Fibroblast of skin of left biceps (primary cell): ENCODE measurements around the gene CCDC33.

Source experiments
- DNase-seq, 2 experiments: peaks; one replicate each; pipeline ENCODE4 v3.0.0-alpha.2; 2013; ENCODE audit warnings: low read depth in 2 of 2

The CCDC33 gene

DNA sequence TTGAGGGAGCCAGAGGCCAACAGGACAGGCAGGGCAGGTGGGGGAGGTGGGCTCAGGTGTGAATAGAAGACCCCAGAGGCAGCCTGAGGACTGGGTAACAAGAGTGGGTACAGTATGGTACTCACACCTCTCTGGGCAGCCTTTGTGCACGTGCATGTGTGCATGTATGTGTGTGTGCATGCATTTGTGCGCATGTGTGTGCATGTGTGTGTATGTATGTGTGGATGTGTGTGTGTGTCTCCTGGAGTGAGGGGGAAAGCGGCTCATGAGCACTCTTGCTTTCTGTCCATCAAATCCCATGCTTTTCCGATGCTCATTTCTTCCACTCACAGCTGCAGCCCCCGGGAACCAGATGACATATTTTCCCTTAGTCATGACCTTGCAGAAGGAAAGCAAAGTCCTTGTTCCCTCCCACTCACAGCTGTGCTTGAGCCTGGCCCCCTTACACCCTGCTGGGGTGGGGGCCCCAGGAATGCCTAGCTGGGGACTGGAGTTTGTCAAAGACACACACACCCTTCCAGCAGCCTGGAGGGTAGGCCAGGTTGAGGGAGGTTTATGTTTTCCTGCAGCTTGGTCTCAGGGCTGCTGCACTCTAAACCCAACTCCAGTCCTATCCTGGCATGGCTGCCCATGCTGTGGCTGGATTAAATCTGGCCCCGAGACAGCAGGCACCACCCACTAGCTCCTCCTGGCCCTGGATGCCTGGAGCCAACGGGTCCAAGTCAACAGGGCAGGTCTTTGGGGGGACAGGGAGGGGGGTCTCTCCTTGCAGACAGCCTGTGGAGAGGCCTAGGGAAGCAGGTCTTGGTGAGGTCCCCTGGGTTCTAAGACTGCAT is 22.5 kb downstream of the CCDC33 start:
- no peak for DNase-seq

DNA sequence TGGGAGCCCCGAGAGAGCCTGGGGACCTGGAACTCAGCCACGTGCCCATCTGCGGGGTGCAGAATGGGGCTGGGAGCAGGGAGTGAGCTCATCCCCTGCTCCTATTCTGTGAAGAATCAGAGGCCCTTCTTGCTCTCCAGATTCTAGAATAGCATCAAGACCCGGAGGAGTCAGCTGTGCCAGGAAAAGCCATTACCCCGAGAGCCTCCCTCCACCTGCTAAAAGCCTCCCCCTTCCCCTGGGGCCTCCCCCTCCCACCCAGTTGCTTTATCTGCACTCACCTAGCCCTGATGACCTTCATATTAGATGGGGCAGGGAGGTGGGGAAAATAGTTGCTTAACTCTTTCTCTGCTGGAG is 23.1 kb downstream of the CCDC33 start:
- DNase-seq: no peak

DNA sequence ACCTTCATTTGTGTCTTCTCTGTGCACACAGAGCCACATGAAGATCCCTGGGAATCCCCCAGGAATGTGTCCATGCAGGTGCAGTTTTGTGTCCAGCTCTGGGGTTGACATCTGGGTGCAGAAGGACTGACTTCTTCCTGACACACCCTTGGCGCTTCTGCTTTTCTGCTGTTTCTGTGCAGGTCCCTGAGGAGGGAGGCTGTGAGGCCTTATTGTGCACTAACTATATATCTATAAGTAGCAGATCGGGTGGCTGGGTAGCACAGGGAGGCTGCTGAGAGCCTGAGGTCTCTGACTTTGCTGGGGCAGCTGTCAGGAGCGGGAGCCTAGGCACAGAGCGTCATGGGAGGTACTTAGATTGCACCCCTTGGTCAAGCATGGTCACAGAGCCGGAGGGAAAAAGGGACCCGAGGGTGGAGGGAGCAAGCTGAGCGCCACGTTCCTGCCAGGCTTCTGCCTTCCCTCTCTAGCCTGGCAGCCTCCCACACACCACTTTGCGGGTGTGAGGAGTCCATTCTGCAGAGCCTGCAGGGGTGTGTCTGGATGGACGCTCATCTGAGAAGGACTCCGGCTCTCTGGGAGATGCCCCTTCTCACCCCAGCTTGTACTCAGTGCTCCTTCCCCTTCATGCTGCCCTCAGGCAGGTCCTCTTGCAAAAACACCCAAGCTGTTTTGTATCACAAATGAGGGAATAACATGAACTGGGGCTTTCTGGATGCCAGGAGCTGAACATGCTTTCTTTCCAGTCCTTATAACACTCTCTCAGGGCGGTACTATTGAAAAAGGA is 23.9 kb downstream of the CCDC33 start:
- no peak for DNase-seq

DNA sequence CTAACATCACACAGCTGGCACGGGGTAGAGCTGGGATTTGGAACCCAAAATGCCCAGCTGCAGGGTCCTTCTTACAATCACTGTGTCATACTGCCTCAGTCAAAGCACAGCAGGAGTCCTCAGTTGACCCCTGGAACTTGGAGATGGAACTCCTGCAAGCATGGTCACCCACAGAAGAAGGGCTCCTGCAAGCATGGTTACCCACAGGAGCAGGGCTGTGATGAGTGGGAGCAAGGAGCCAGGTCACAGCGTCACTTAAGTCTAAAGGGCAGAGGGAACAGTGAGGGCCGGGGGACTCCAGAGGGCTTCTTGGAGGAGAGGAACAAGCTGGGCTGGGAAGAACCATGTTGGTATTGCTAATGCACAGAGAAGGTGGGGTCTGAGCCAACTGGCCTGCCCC is 24.9 kb downstream of the CCDC33 start:
- DNase-seq: no peak

DNA sequence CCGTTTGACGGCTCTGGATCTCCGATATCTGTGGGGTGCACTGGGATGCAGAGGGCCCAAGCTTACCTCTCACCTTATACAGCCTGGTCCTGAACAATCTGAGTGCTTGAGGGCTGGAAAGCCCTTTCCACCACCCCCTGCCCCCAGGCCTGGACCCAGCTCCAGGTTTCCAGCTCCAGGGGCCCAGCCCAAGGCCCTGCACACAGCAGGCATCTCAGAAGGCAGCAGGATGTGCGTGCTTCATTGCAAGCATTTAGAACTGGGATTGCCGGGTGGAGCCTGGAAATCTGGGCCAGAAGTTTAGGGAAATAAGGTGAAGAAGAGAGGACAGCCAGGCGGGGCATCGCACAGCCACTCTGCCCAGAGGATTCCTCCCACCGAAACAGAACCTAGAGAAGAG is 25.6 kb downstream of the CCDC33 start:
- DNase-seq: no peak

DNA sequence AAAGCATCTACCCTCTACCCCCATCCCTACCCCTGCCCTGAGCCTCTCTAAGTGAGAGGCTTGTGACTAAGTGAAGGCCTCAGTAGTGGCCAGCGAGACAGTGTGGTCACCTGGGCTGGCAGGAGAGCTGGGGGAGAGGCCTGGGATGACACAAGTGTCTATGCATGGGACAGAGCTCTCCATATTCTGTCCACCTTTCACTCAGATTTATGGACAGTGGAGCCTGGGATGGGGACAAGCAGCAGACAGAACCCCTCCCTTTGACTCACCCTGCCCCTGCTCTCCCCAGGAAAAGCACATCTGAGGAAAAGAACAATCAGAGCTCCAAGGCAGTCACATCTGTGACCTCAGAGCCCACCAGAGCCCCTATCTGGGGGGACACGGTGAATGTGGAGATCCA is 26.0 kb downstream of the CCDC33 start:
- DNase-seq: no peak

DNA sequence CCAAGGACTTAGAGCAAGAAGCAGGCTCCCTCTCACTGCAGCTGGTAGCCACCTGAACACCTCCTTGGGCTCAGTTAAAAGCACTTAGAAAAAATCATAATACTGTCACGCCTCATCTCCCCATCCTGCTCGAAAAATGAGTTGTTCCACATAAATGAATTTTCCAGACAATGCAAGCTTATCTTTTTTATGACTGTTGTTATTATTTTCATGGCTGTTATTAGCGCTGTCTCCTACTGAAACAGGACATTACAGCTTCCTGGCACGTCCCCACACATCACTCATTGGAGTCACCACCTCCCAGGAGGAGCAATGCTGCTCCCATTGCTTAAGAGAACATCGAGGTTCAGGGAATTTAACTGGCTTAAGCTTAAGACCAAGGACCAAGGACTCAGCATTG is 26.5 kb downstream of the CCDC33 start:
- DNase-seq: no peak

DNA sequence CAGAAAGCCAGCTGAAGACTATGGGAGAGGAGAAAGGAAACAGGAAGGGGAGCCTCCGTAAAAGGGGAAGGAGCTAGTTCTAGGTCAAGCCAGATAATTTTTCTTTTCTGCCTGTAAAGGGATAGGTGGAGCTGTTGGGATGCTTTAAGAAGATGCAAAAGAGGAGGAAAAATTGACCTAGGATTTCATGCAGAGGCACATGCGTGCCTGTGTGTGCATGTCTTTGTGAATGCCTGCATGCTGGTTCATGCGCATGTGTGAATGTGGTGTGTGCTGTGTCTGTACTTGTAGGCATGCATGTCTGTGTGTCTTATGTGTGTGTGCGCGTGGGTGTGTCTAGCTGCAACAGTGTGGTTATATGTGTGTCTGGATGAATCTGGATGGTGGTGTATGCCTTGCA is 27.3 kb downstream of the CCDC33 start:
- DNase-seq: no peak

DNA sequence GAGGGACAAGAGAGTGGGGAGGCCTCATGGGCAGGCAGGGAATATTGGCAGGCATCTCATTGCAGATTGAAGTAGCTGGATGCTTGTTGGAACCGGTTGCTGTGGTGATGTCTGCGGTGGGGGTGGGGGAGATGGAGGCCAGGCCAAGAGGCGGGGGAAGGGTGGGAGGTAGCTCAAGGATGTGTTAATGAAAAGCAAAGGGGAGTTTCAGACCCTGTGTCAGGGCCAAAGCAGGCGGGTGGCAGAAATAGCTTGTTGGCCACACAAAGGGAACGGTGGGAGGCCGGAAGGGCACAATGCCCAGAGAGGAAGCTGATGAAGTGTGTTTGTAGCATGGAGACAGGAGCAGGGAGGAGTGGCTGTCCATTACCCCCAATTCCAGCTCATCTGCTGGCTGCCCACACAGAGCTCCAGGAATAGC is 28.0 kb downstream of the CCDC33 start:
- no peak for DNase-seq

DNA sequence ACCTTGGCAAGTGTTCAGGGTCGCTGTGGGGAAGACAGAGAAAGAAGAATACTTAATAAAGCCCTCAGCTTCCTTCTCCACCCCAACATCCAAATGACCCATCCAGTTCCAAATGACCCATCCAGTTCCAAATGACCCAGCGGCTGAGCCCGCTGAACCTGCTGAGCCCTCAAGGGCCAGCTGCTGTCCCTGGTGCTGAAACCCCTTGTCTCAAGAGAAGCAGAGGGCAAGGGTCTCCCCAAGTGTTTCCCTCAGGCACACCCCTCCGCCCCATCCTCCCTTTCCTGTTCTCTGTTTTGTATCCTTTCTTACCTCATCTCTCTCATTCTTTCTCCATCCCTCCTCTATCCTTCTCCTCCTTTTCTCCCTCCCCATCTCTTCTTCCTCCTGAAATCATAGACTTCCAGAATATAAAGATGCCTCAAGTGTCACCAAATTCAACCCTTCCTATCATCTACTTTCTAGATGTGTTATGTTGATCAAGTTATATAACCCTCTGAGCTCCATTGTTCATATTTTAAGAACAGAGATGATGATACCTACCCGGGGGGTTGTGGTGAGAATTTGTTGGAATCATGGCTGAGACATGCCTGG is 29.0 kb downstream of the CCDC33 start:
- DNase-seq: no peak

DNA sequence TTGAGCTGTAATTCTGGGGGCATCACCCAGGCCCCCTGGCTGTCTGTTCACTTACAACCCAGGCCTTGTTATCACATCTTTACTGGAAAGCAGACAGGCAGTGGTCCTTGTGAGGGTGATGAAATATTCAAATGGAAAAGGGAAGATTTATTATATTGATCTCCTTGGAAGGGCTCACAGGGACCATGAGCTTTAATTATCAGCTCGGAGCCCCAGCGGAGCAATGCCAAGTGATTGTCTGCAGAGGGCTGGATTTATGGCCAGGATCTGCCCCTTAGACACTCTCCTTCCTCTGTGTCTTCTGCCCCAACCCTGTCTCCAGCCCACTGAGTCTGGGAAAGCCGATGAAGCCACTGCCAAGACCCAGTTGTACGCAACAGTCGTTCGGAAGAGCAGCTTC is 31.9 kb downstream of the CCDC33 start:
- no peak for DNase-seq

DNA sequence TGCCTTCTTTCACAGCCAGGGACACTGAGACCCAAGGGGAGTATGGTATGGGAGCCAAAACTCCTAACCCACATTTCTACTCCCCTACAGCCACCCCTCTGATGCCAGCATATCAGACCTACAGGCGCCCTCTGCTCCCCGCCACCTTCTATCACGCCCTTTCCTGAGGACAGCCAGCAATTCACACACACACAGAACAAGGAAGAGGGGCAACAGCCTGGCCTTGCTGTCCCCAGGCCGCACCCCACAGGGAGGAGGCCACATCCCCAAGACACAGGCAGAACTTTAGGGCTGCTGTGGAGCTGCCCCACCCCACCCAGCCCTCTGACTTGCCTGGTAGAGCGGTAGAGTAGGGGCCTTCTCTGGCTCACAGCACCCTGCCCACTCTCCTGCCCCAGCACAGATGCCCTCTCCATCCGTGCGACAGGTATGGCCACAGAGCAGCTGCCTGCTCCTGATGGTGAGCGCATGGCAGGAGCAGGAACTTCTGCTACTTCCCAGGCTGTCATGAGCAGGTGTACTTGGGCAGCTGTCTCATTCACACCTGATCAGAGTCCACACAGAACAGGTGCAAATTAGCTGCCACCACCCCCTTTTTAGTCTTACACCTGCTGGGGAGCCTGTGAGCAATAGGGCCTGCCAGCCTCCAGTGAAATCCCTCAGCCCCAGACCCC is 33.4 kb downstream of the CCDC33 start:
- no peak for DNase-seq

DNA sequence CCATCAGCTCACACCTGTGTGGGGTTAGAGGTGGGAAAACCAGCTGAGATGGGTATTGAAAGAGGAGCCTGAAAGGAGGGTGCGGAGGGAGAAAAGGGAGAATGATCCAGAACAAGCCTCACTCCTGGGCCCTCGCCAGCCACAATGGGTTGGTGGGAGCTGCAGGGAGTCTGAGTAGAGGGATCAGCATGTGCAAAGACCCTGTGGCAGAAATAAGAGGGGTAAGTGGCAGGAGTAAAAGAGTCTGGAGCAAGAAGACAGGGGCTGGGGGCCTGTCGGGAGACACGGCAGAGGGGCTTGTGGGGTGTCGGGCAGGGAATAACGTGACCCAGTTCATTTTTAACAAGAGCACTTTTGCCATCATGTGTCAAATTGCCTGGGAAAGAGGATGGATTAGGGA is 34.0 kb downstream of the CCDC33 start:
- no peak for DNase-seq

DNA sequence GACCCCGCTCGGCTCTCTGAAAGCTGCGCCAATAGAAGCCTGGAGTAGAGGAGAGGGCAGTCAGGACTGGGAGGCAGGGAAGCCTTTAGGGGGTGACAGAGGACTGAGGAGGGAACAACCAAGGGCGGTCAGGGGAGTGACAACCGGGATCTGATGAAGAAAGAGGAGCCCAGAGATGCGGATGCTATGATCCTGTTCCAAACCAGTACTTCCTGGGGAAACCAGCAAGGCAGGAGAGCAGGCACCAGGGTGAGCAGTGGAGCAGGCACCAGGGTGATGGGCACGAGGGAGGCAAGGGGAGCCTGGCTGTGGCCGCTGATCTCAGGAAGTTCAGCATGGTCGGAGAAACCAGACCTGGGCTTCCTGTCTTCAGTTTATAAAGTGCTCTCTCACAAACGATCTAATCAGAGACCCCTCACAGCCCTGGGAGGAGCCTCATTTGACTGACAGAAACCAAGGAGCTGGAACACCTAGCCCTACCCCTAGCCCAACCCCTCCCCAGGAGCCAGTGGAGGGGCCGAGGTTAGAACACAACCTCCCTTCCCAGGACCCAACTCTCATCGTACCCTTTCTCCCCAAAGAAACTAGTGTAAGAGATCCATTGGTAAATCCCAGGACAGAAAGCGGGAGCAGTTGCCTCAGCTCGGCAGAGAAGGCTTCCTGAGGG is 34.9 kb downstream of the CCDC33 start:
- DNase-seq: no peak

DNA sequence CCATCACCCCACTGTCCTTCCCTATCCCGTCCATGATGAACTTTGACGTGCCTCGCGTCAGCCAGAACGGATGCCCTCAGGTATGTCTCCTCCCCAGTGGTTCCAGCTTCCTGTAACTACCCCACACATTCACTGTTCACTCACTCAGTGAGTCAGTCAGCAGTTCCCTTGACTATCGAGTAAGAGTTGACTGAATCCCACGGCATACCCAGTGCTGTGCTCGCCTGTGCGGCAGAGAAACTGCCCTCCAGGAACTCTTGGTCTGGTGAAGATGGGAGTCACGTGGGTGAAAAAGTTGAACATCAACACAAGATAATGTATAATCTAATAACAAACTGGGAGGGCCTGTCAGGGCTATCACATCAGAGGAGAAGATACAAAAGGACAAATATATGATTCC is 36.7 kb downstream of the CCDC33 start:
- no peak for DNase-seq

DNA sequence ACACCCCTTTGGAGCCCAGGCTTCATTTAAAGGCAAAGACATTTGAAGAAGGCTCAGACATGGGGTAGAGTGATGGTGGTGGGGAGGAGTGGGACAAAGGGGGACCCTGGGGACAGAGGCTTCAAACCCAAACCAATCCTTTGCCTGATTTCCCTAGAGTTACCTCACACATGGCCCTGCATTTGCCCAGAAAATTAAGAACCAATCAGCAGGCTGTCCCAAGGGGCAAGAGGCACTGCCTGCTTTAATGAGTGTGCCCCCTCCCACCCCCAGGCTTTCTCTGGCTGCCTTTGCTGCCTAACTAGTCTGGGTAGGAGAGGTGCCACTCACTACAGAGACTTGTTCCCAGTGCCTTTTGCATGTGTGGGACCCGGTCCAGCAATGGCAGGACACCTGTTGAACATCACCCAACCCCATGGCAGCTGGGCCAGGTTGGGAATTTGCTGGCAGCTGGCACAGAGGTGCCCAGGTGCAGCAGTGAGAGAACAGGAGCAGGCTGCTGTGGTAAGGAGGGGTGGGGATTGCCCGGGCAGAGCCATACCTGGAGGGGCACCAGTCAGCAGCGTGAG is 38.4 kb downstream of the CCDC33 start:
- DNase-seq: no peak

DNA sequence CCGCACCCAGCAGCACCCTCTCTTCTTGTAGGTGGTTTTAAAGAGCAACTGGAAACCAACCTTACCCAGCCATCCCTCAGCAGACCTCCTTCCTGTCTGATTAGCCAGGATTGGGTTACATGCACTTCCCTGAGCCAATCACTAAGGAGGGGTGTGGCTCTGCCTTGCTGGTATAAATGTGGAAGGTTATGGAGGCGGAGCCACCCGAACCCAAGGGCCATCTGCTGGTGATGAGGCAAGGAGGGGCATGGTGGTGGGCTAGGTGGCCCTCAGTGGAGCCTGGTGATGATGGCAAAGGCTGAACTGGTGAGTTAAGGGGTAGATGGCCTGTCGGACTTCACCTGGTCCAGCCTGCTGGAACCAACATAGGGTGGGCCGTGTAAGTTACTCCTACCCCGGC is 39.8 kb downstream of the CCDC33 start:
- DNase-seq: no peak

DNA sequence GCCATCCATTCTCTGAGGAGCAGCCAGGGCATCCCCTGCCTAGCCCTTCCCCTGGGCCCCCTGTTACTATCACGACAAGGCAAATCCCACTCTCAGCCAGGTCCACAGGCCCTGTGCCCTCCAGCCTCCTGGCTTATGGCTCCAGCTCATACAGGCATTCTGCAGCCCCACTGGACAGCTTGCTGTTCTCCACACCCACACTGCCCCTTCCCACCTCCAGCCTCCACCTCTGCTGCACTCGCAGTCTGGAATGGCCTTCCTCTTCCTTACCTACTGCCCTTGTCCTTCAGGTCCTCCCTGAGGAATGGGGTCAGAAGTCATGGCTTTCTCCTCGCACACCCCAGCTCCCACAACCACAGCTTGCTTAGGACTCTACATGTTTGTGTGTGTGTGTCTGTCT is 40.4 kb downstream of the CCDC33 start:
- no peak for DNase-seq

DNA sequence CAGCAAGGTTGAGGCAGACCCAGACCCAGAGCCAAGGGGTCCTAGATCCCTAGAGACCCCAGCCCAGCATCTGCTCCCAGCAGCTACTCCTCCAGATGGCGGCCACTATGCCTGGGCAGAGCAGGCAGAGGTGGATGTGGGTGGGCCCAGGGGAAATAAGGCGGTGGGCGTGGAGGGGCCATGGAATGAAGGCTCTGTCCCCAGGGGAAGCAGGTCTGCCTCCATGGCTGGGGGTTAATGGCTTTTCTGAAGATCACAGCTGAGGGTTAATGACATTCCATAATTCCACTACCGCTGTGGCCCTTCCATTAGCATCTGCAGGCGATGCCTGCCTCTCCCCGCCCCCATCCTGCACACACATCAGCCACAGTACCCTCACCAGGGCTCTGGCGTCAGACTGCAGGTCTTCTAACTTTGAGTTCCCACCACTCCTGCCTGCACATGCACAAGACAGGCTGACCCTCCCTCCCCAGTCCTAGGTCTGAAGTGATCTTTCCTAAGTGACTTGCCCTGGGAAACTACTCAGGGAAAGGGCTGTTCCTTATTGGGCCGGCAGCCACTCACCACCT is 41.2 kb downstream of the CCDC33 start:
- DNase-seq: no peak

DNA sequence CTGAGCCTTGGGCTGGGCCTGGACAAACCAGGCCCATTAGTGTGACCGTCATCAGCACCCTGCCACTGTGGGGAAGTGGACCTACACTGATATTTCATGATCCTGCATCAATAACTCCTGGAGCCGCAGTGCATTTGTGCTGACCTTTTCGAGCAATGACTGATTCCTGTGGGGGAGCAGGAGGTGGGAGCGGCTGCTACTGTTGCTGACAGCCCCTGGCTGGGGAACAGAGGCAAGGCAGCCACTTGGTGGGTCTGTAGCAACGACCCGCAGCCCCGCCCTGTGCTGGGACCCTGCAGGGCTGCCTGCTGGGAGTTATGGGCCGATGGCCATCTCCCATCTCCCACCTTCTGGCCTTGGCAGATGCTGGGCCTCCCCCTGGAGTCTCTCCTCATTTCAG is 42.1 kb downstream of the CCDC33 start:
- no peak for DNase-seq
